ENCODE results near the gene SNX18. TPM values are rescaled to one million over a fixed set of nuclear protein-coding genes. Genes with fewer than 3 reads are reported as not detected.

SNX18 gene
- total RNA-seq (2021; fragmentation: NEBNext Ultra II Directional; extraction: Animal tissue kit (Norgen Biotek cat#: 25700)) (17.3 and 17.7 TPM in 2 replicates), polyA plus RNA-seq (2011; rRNA removed) (5.8 and 10.8 TPM in 2 replicates), polyA minus RNA-seq (2011; rRNA and poly(A)+ RNA removed) (9.1 and 11.8 TPM in 2 replicates)
- 8.9 TPM for polyA plus RNA-seq (2011; cell fraction: cytosol; rRNA removed)
- 12.1 TPM for polyA plus RNA-seq (2011; cell fraction: nucleus; rRNA removed)
- polyA plus RNA-seq (2012, experiment 1 of 2): 4.8 to 6.0 TPM (median 5.9 TPM) in 4 replicates
- polyA plus RNA-seq (2012, experiment 2 of 2): 1.0 TPM
- 7.1 TPM for polyA plus RNA-seq (2013, experiment 1 of 2)
- 7.1 TPM for polyA plus RNA-seq (2013, experiment 2 of 2)
- 18.6 TPM for polyA minus RNA-seq (2011; cell fraction: cytosol; rRNA and poly(A)+ RNA removed)
- polyA minus RNA-seq (2011; cell fraction: nucleus; rRNA and poly(A)+ RNA removed): 25.8 TPM
- long read RNA-seq, experiment 1, full-length matches to known transcripts: 7 of 19 reads
- long read RNA-seq, experiment 1, partial matches to known transcripts: 0 of 19 reads
- long read RNA-seq, experiment 1, other reads (novel, unspliced or antisense): 12 of 19 reads
- long read RNA-seq, experiment 2, partial matches to known transcripts: 0 of 1 reads
- long read RNA-seq, experiment 2, other reads (novel, unspliced or antisense): 1 of 1 reads

GRCh38 chr5:54517512-54518145, at the start of gene SNX18:
Gene SNX18, plus strand, starts transcription at chr5:54517759. Its CDS starts 194 bp downstream, at chr5:54517953.
- H3K56ac ChIP-seq (replicated peaks; ENCODE audit: insufficient read length, low read depth, low read length): no peak within 1 kb of the TSS
- no peak for TF ChIP-seq SP4 (IDR thresholded peaks at IDR 0.05; ENCODE audit: low read length)
- peak; percentile 32; the same call in 1 of the 2 replicates for TF ChIP-seq JUND (IDR thresholded peaks at IDR 0.05; ENCODE audit: low read length)
- peak; percentile 99 for TF ChIP-seq KDM4A (IDR thresholded peaks at IDR 0.05; ENCODE audit: low read depth, low read length, severe bottlenecking)
- peak; percentile 42; the same call in 1 of the 2 replicates for TF ChIP-seq TCF12 (IDR thresholded peaks at IDR 0.05; ENCODE audit: low read depth, low read length)
- peak; percentile 76 for TF ChIP-seq MAX (IDR thresholded peaks at IDR 0.05)
- TF ChIP-seq CEBPB (IDR thresholded peaks at IDR 0.05; ENCODE audit: low read depth, low read length): no peak
- no peak for TF ChIP-seq SAP30 (IDR thresholded peaks at IDR 0.05; ENCODE audit: insufficient read depth, insufficient replicate concordance, low read length)
- TF ChIP-seq PHF8 (conservative IDR thresholded peaks at IDR 0.05; ENCODE audit: low read depth, low read length): peak; percentile 75

More at GRCh38 chr5:54517512-54518145, at the start of gene SNX18:
- FAIRE-seq (no peak), DNase-seq (ENCODE audit: low read depth in 1 of 2, low spot score in 2 of 2) (peak; percentile 71 to 91)
- no peak within 1 kb of the TSS for H2BK120ac ChIP-seq (replicated peaks; ENCODE audit: low read depth, low read length)
- no peak within 1 kb of the TSS for H3K4ac ChIP-seq (replicated peaks; ENCODE audit: insufficient read length, low read depth, low read length)
- peak within 1 kb of the TSS; percentile 81 to 88 for H3K4me2 ChIP-seq (ENCODE audit: insufficient read depth in 1 of 2, low read depth in 2 of 2, low read length in 2 of 2)
- peak within 1 kb of the TSS; percentile 71 for H4K8ac ChIP-seq (ENCODE audit: extremely low read depth, insufficient read depth, low read length)
- H2AK5ac ChIP-seq (ENCODE audit: low read depth, low read length): peak within 1 kb of the TSS; percentile 17; the same call in 1 of the 2 replicates
- peak within 1 kb of the TSS; percentile 34 for H4K5ac ChIP-seq (ENCODE audit: insufficient read length, low read depth, low read length)
- H3K27ac ChIP-seq (ENCODE audit: low read depth, low read length): 0 out of 2 replicates have a peak within 1 kb of the TSS, but pooled peaks have one; percentile 28
- peaks cover 0 to 13% (median 9%) of the 10 kb centered on the region in 4 experiments; a peak in 5 of 7 replicates for H3K4me1 ChIP-seq (replicated peaks in 1 of 4; ENCODE audit: control insufficient read depth in 3 of 4, insufficient read depth in 4 of 4, low read length in 3 of 4)
- no peak within 1 kb of the TSS for H3K23ac ChIP-seq (ENCODE audit: insufficient read length)
- H3K27me3 ChIP-seq (replicated peaks in 1 of 4; ENCODE audit: control insufficient read depth in 3 of 4, extremely low read depth in 1 of 4, insufficient read depth in 3 of 4, low read length in 3 of 4): peaks cover 0 to 16% (median 12%) of the 10 kb centered on the region in 4 experiments; a peak in 5 of 7 replicates
- ChIA-PET POLR2A (ENCODE audit: partially characterized antibody) (interaction anchor here (0.8 to 1.9 kb wide), 5 partner anchors 10 to 327 kb away, joined by 3 to 9 read pairs (median 6); partner anchors contain the start of gene ARL15), CTCF (ENCODE audit: partially characterized antibody) (interaction anchor here (0.7 to 4.6 kb wide), 52 partner anchors 10 to 642 kb away, joined by 3 to 58 read pairs (median 4); partner anchors contain the start of gene GPX8)
- H3K36me3 ChIP-seq (ENCODE audit: control insufficient read depth in 2 of 4, insufficient read depth in 4 of 4, low read length in 3 of 4): peaks cover 0 to 3% (median 0%) of the 10 kb centered on the region in 4 experiments; a peak in 1 of 8 replicates
- H3K79me2 ChIP-seq (ENCODE audit: control insufficient read depth in 1 of 2, insufficient read depth in 2 of 2, low read length in 2 of 2): peaks cover 3 to 32% of the 10 kb centered on the region in 2 experiments
- H2BK15ac ChIP-seq (ENCODE audit: low read length): no peak within 1 kb of the TSS
- H2BK5ac ChIP-seq (ENCODE audit: low read depth, low read length): no peak within 1 kb of the TSS
- peak within 1 kb of the TSS in 3 of 4 experiments; percentile 24 to 53 (median 33); a peak in 3 of 7 replicates for H3K9ac ChIP-seq (replicated peaks in 1 of 4; ENCODE audit: extremely low read depth in 1 of 4, low read depth in 3 of 4, low read length in 3 of 4)
- WGBS, 2 experiments (ENCODE audit: extremely low coverage in 1 of 2, insufficient coverage in 1 of 2, insufficient read length in 1 of 2, insufficient replicate concordance in 2 of 2, low coverage in 1 of 2, low lambda C conversion rate in 2 of 2, missing lambda C conversion rate in 1 of 2): 1% methylated on average over 19 of the region's 88 CpGs; no CpG with 5 or more reads in 1 of the 2 experiments
- peaks cover 3% of the 10 kb centered on the region for H3K23me2 ChIP-seq (ENCODE audit: low read depth, low read length)
- 0 out of 2 replicates have a peak within 1 kb of the TSS, but pooled peaks have one; percentile 55 for H2BK12ac ChIP-seq (ENCODE audit: low read depth, low read length)
- peaks cover 2 to 9% of the 10 kb centered on the region in 2 experiments for H4K20me1 ChIP-seq (replicated peaks in 1 of 2; ENCODE audit: control insufficient read depth in 1 of 2, insufficient read depth in 2 of 2, low read length in 2 of 2)
- no peak within 1 kb of the TSS for H2BK20ac ChIP-seq (ENCODE audit: low read length)
- H3K4me3 ChIP-seq (ENCODE audit: extremely low read depth in 1 of 4, insufficient read depth in 2 of 4, low read depth in 3 of 4, low read length in 4 of 4): peak within 1 kb of the TSS; percentile 44 to 75 (median 58)
- peak within 1 kb of the TSS; percentile 100 for H2AFZ ChIP-seq (ENCODE audit: low read length)
- 0 out of 2 replicates have a peak within 1 kb of the TSS, but pooled peaks have one; percentile 53 for H3K18ac ChIP-seq (ENCODE audit: extremely low read depth, low read length)
- peak within 1 kb of the TSS; percentile 10 for H4K91ac ChIP-seq (replicated peaks; ENCODE audit: insufficient read length, low read length)
- peaks cover 0 to 7% of the 10 kb centered on the region in 2 experiments; a peak in 1 of 4 replicates for H3K9me3 ChIP-seq (ENCODE audit: insufficient read depth in 2 of 2, low read depth in 1 of 2, low read length in 1 of 2)
- H3K79me1 ChIP-seq (ENCODE audit: low read depth, low read length): no peaks in the 10 kb centered on the region
- H3K14ac ChIP-seq (ENCODE audit: insufficient read length): no peak within 1 kb of the TSS

Measured in H1 (cell line).